Renal cortical epithelial cell (primary cell): ENCODE measurements around the gene ODF4. TPM values are rescaled to one million over a fixed set of nuclear protein-coding genes. Genes with fewer than 3 reads are reported as not detected.

Source experiments
- DNase-seq: peaks from one replicate; pipeline ENCODE4 v3.0.0-alpha.2; 2011; ENCODE audit warnings: low read depth
- total RNA-seq: library from RNA; depleted of rRNA; stranded (reverse); fragments of >200 nt; gene quantifications from 2 replicates; pipeline ENCODE4 v1.2.3, GENCODE V29; 2014

ODF4 gene
- not detected in 2 replicates for total RNA-seq

GRCh38 chr17:8339540-8339939, at the start of gene ODF4:
ODF4 (plus strand) TSS chr17:8339840; CDS start chr17:8340052, 212 bp downstream.
- no peak for DNase-seq

GRCh38 chr17:8290043-8290442, 49.6 kb upstream of the ODF4 start:
- DNase-seq = peak; percentile 7

- no peak for DNase-seq
Observed at GRCh38 chr17:8292639-8293395, 46.8 kb upstream of the ODF4 start.

GRCh38 chr17:8294361-8294760, 45.3 kb upstream of the ODF4 start:
- DNase-seq = no peak

- no peak for DNase-seq
Observed at GRCh38 chr17:8294814-8295316, 44.8 kb upstream of the ODF4 start.

- no peak for DNase-seq
Observed at GRCh38 chr17:8300226-8300625, 39.4 kb upstream of the ODF4 start.

GRCh38 chr17:8300627-8301242, 38.9 kb upstream of the ODF4 start:
- peak; percentile 50 for DNase-seq

- DNase-seq = no peak
Observed at GRCh38 chr17:8310601-8311123, 29.0 kb upstream of the ODF4 start.

GRCh38 chr17:8311131-8311790, 28.4 kb upstream of the ODF4 start:
- no peak for DNase-seq

- no peak for DNase-seq
Observed at GRCh38 chr17:8312251-8312650, 27.4 kb upstream of the ODF4 start.

- no peak for DNase-seq
Observed at GRCh38 chr17:8312726-8313600, 26.7 kb upstream of the ODF4 start.

- peak; percentile 11 for DNase-seq
Observed at GRCh38 chr17:8314797-8315763, 24.6 kb upstream of the ODF4 start.

GRCh38 chr17:8315764-8316217, 23.8 kb upstream of the ODF4 start:
- DNase-seq = no peak

GRCh38 chr17:8318010-8318935, 21.4 kb upstream of the ODF4 start:
- DNase-seq = no peak

- DNase-seq = no peak
Observed at GRCh38 chr17:8320262-8320661, 19.4 kb upstream of the ODF4 start.

- DNase-seq = no peak
Observed at GRCh38 chr17:8320990-8321389, 18.6 kb upstream of the ODF4 start.

- DNase-seq = no peak
Observed at GRCh38 chr17:8322061-8322460, 17.6 kb upstream of the ODF4 start.

- DNase-seq = no peak
Observed at GRCh38 chr17:8324132-8324531, 15.5 kb upstream of the ODF4 start.

- DNase-seq = no peak
Observed at GRCh38 chr17:8324923-8325322, 14.7 kb upstream of the ODF4 start.
